Measurements from ENCODE around the gene RHBG. TPM values are rescaled to one million over a fixed set of nuclear protein-coding genes. Genes with fewer than 3 reads are reported as not detected.

Gene RHBG
- total RNA-seq, 1 experiment from 2014 or later = 5.7 TPM

GRCh38 chr1:156416993-156417392 lies 48.0 kb downstream of the RHBG start:
- TF ChIP-seq ATF3 (IDR thresholded peaks at IDR 0.05) = no peak
- TF ChIP-seq CBX3 (IDR thresholded peaks at IDR 0.05; ENCODE audit: low read depth) = no peak
- no peak for TF ChIP-seq ELF1 (IDR thresholded peaks at IDR 0.05; ENCODE audit: borderline replicate concordance, low read depth)
- no peak for TF ChIP-seq SIN3A (IDR thresholded peaks at IDR 0.05; ENCODE audit: low read depth)
- no peak for TF ChIP-seq YY1 (IDR thresholded peaks at IDR 0.05; ENCODE audit: extremely low read depth, insufficient replicate concordance, low read depth, low read length)
- TF ChIP-seq POLR2A (IDR thresholded peaks at IDR 0.05; ENCODE audit: borderline replicate concordance, extremely low read depth, insufficient read depth, insufficient read length) = no peak
- TF ChIP-seq REST (IDR thresholded peaks at IDR 0.05; ENCODE audit: low read depth) = no peak
- no peak for TF ChIP-seq EZH2phosphoT487 (IDR thresholded peaks at IDR 0.05; ENCODE audit: borderline replicate concordance)
- TF ChIP-seq ZNF274 (IDR thresholded peaks at IDR 0.05; ENCODE audit: low read depth, low read length) = no peak
- Histone ChIP-seq H3K9ac (ENCODE audit: low read length) (no peak overlapping the region), H3K27ac (ENCODE audit: low read depth, low read length) (no peak overlapping the region), H3K9me2 (ENCODE audit: insufficient read depth) (no peaks in the 10 kb centered on the region), H3K4me2 (ENCODE audit: low read length) (no peak overlapping the region), H3K79me2 (ENCODE audit: insufficient read depth, low read length) (peaks cover 59% of the 10 kb centered on the region), H3K36me3 (ENCODE audit: control insufficient read depth in 1 of 2, insufficient read depth in 2 of 2, low read length in 2 of 2) (peaks cover 0 to 18% of the 10 kb centered on the region in 2 experiments; a peak in 1 of 4 replicates), H3K9me3 (ENCODE audit: control insufficient read depth in 1 of 2, insufficient read depth in 1 of 2, low read depth in 1 of 2, low read length in 2 of 2) (no peaks in the 10 kb centered on the region), H3K27me3 (ENCODE audit: insufficient read depth, low read length) (no peaks in the 10 kb centered on the region), H4K20me1 (ENCODE audit: insufficient read depth) (no peaks in the 10 kb centered on the region), H3K4me3 (replicated peaks in 1 of 2; ENCODE audit: low read depth in 1 of 2, low read length in 2 of 2) (no peak overlapping the region), H3K4me1 (ENCODE audit: control insufficient read depth in 1 of 2, insufficient read depth in 2 of 2, low read length in 2 of 2) (peaks cover 3 to 32% of the 10 kb centered on the region in 2 experiments; a peak in 2 of 4 replicates), H2AFZ (ENCODE audit: low read depth, low read length, poor library complexity, severe bottlenecking) (no peak overlapping the region)
- ATAC-seq (no peak), DNase-seq (ENCODE audit: low read depth, low spot score) (no peak)
- ChIA-PET POLR2A (no interaction called here), CTCF (no interaction called here), RAD21 (ENCODE audit: low non-redundant PET in 1 of 2, low total read pairs in 2 of 2, uncharacterized antibody in 2 of 2, unreplicated experiment in 2 of 2) (no interaction called here)
- intact Hi-C loops (cut with micrococcal nuclease) = no loop called here
- BruUV-seq (replicated peaks) = no TSS peak
